Esophagus squamous epithelium (tissue), 4 donors: Measurements from ENCODE around the gene HTR6.

ENCODE experiments used
- CTCF ChIP-seq, 6 experiments: fragments of 450-650 bp in 4 of 6; fragments of 200-600 bp in 2 of 6; sonication (generic) in 2 of 6; IDR thresholded peaks; one replicate each; pipeline ENCODE4 v1.5.1; 2016 to 2019; ENCODE audit warnings: antibody characterized with exemption in 6 of 6, mild to moderate bottlenecking in 4 of 6, moderate library complexity in 4 of 6
- POLR2A ChIP-seq, 4 donors: fragments of 450-650 bp; IDR thresholded peaks; one replicate each; pipeline ENCODE4 v1.6.1; 2017; ENCODE audit warnings: antibody characterized with exemption in 4 of 4, mild to moderate bottlenecking in 4 of 4, moderate library complexity in 3 of 4

- no peak for TF ChIP-seq CTCF (IDR thresholded peaks at IDR 0.05)
- TF ChIP-seq POLR2A (IDR thresholded peaks at IDR 0.05), result no peak
These were observed 43.3 kb upstream of the HTR6 start for GRCh38 chr1:19621274-19621950.
